ENCODE data around the gene CCPG1. TPM values are rescaled to one million over a fixed set of nuclear protein-coding genes. Genes with fewer than 3 reads are reported as not detected.

The CCPG1 gene
- total RNA-seq, 1 donor from 2014 or later: 31.5 TPM

GRCh38 chr15:55398243-55398642 lies 9.9 kb downstream of the CCPG1 start:
- peaks cover 2% of the 10 kb centered on the region for H3K4me1 Mint-ChIP-seq (ENCODE audit: unreplicated experiment)
- peaks cover 5% of the 10 kb centered on the region for H3K27me3 Mint-ChIP-seq (ENCODE audit: unreplicated experiment)
- no peak overlapping the region for H3K27ac Mint-ChIP-seq (ENCODE audit: unreplicated experiment)
- H3K4me3 Mint-ChIP-seq (ENCODE audit: unreplicated experiment): no peak overlapping the region
- H3K9me3 Mint-ChIP-seq (ENCODE audit: unreplicated experiment): no peaks in the 10 kb centered on the region
- TF ChIP-seq, protein P1, sequence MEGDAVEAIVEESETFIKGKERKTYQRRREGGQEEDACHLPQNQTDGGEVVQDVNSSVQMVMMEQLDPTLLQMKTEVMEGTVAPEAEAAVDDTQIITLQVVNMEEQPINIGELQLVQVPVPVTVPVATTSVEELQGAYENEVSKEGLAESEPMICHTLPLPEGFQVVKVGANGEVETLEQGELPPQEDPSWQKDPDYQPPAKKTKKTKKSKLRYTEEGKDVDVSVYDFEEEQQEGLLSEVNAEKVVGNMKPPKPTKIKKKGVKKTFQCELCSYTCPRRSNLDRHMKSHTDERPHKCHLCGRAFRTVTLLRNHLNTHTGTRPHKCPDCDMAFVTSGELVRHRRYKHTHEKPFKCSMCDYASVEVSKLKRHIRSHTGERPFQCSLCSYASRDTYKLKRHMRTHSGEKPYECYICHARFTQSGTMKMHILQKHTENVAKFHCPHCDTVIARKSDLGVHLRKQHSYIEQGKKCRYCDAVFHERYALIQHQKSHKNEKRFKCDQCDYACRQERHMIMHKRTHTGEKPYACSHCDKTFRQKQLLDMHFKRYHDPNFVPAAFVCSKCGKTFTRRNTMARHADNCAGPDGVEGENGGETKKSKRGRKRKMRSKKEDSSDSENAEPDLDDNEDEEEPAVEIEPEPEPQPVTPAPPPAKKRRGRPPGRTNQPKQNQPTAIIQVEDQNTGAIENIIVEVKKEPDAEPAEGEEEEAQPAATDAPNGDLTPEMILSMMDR (IDR thresholded peaks at IDR 0.05; ENCODE audit: unreplicated experiment): no peak
- H3K36me3 Mint-ChIP-seq (ENCODE audit: low read depth, unreplicated experiment): peaks cover 12% of the 10 kb centered on the region
- no peak for DNase-seq (ENCODE audit: low spot score)

DNA sequence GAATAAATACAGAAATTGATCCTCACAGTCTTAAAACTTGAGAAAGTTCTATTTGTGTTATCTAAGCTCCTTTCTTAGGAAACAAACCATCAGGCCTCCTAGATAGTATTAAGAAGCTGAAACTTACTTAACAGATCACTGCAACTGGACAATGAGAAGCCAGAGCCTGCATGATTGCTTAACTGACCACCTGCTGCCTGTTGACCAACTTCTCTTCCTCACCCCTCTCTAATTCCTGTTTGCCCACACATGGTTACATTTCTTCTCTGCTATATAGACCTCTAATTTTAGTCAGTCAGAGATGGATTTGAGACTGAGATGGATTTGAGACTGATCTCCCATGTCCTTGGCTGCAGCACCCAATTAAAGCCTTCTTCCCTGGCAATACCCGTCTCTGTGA lies 13.5 kb downstream of the CCPG1 start:
- H3K27ac Mint-ChIP-seq (ENCODE audit: unreplicated experiment): no peak overlapping the region
- TF ChIP-seq, protein P1 (IDR thresholded peaks at IDR 0.05; ENCODE audit: unreplicated experiment): no peak
- no peak overlapping the region for H3K4me3 Mint-ChIP-seq (ENCODE audit: unreplicated experiment)
- H3K4me1 Mint-ChIP-seq (ENCODE audit: unreplicated experiment): peaks cover 2% of the 10 kb centered on the region
- no peak for DNase-seq (ENCODE audit: low spot score)
- H3K36me3 Mint-ChIP-seq (ENCODE audit: low read depth, unreplicated experiment): peaks cover 12% of the 10 kb centered on the region
- H3K9me3 Mint-ChIP-seq (ENCODE audit: unreplicated experiment): no peaks in the 10 kb centered on the region
- H3K27me3 Mint-ChIP-seq (ENCODE audit: unreplicated experiment): peaks cover 5% of the 10 kb centered on the region

- H3K9me3 Mint-ChIP-seq (ENCODE audit: unreplicated experiment): no peaks in the 10 kb centered on the region
- no peak overlapping the region for H3K27ac Mint-ChIP-seq (ENCODE audit: unreplicated experiment)
- H3K36me3 Mint-ChIP-seq (ENCODE audit: low read depth, unreplicated experiment): no peaks in the 10 kb centered on the region
- no peak for DNase-seq (ENCODE audit: low spot score)
- no peaks in the 10 kb centered on the region for H3K4me1 Mint-ChIP-seq (ENCODE audit: unreplicated experiment)
- TF ChIP-seq, protein P1 (IDR thresholded peaks at IDR 0.05; ENCODE audit: unreplicated experiment): no peak
- no peak overlapping the region for H3K4me3 Mint-ChIP-seq (ENCODE audit: unreplicated experiment)
- no peaks in the 10 kb centered on the region for H3K27me3 Mint-ChIP-seq (ENCODE audit: unreplicated experiment)
These were observed 18.9 kb downstream of the CCPG1 start for GRCh38 chr15:55389264-55389607.

DNA sequence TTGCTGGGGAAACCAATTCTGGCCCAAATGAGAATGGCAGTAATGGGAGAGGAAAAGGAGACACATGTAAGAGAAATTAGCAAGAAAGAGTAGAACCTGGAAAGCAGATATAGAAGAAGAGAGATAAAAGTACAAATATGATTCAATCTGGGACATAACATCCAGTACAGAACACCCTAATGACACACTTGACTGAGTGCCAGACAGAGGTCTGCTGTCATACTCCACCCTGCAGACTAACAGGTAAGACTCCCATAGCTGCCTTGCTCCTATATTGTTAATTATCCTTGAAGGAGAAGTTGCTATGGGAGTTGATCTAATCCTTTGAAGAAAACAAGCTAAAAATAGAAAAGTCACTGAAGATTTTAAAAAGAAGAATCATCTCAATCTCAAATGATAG lies 21.1 kb downstream of the CCPG1 start:
- H3K36me3 Mint-ChIP-seq (ENCODE audit: low read depth, unreplicated experiment): peaks cover 12% of the 10 kb centered on the region
- H3K4me1 Mint-ChIP-seq (ENCODE audit: unreplicated experiment): no peaks in the 10 kb centered on the region
- DNase-seq (ENCODE audit: low spot score): no peak
- no peak overlapping the region for H3K4me3 Mint-ChIP-seq (ENCODE audit: unreplicated experiment)
- no peaks in the 10 kb centered on the region for H3K27me3 Mint-ChIP-seq (ENCODE audit: unreplicated experiment)
- TF ChIP-seq, protein P1 (IDR thresholded peaks at IDR 0.05; ENCODE audit: unreplicated experiment): no peak
- no peak overlapping the region for H3K27ac Mint-ChIP-seq (ENCODE audit: unreplicated experiment)
- H3K9me3 Mint-ChIP-seq (ENCODE audit: unreplicated experiment): no peaks in the 10 kb centered on the region

GRCh38 chr15:55383687-55384086 lies 24.5 kb downstream of the CCPG1 start:
- peaks cover 12% of the 10 kb centered on the region for H3K36me3 Mint-ChIP-seq (ENCODE audit: low read depth, unreplicated experiment)
- H3K9me3 Mint-ChIP-seq (ENCODE audit: unreplicated experiment): no peaks in the 10 kb centered on the region

More at GRCh38 chr15:55383687-55384086, 24.5 kb downstream of the CCPG1 start:
- TF ChIP-seq, protein P1 (IDR thresholded peaks at IDR 0.05; ENCODE audit: unreplicated experiment): no peak
- H3K4me1 Mint-ChIP-seq (ENCODE audit: unreplicated experiment): no peaks in the 10 kb centered on the region
- no peak overlapping the region for H3K4me3 Mint-ChIP-seq (ENCODE audit: unreplicated experiment)
- no peak overlapping the region for H3K27ac Mint-ChIP-seq (ENCODE audit: unreplicated experiment)
- H3K27me3 Mint-ChIP-seq (ENCODE audit: unreplicated experiment): no peaks in the 10 kb centered on the region
- DNase-seq (ENCODE audit: low spot score): no peak
